ENCODE results near the gene CHMP2B. TPM values are rescaled to one million over a fixed set of nuclear protein-coding genes. Genes with fewer than 3 reads are reported as not detected.

CHMP2B gene
- total and polyA plus RNA-seq, 9 of the 15 experiments (the other 6 are each of a cell fraction or from before 2014, with no cell fraction given), result 7.4 to 17.7 (median 10.6) TPM

GRCh38 chr3:87288446-87288845, 61.3 kb downstream of the CHMP2B start:
- Histone ChIP-seq H2AFZ (ENCODE audit: low read depth, low read length) (0 out of 2 replicates have a peak overlapping the region, but pooled peaks have one; percentile 59), H3K27ac (ENCODE audit: extremely low read depth, low read depth, low read length) (no peak overlapping the region), H3K9me3 (replicated peaks; ENCODE audit: control insufficient read depth, insufficient read depth, low read depth, low read length) (no peaks in the 10 kb centered on the region), H3K9ac (ENCODE audit: insufficient read depth in 1 of 2, low read depth in 2 of 2, low read length in 2 of 2) (no peak overlapping the region), H3K79me2 (ENCODE audit: control insufficient read depth, insufficient read depth, low read length) (no peaks in the 10 kb centered on the region), H3K4me2 (ENCODE audit: insufficient read depth, low read length) (no peak overlapping the region), H3K27me3 (ENCODE audit: control insufficient read depth in 2 of 2, insufficient read depth in 2 of 2, low read length in 2 of 2) (no peaks in the 10 kb centered on the region), H4K20me1 (replicated peaks; ENCODE audit: control insufficient read depth, insufficient read depth, low read length) (no peaks in the 10 kb centered on the region), H3K36me3 (ENCODE audit: control insufficient read depth, insufficient read depth, low read length) (no peaks in the 10 kb centered on the region), H3K4me3 (no peak overlapping the region), H3K4me1 (replicated peaks in 1 of 2; ENCODE audit: control insufficient read depth in 2 of 2, insufficient read depth in 2 of 2, low read length in 2 of 2) (no peaks in the 10 kb centered on the region), H3K9me1 (ENCODE audit: control insufficient read depth, insufficient read depth, low read length) (no peaks in the 10 kb centered on the region)
- POLR2A ChIA-PET, result no interaction called here
- CTCF ChIA-PET (ENCODE audit: low intra/inter-chr PET ratio), result no interaction called here
- intact Hi-C loops (cut with micrococcal nuclease) (no loop called here), in situ Hi-C loops (cut with MboI) (no loop called here)
- no TSS peak for BruUV-seq (replicated peaks)
- TF ChIP-seq UBTF (IDR thresholded peaks at IDR 0.05; ENCODE audit: borderline replicate concordance in 1 of 2, low read depth in 2 of 2, low read length in 2 of 2) (no peak), SPI1 (IDR thresholded peaks at IDR 0.05; ENCODE audit: borderline replicate concordance, low read depth, low read length) (peak; percentile 59; the same call in 1 of the 2 replicates)
- 7% methylated on average over 4 of the region's 8 CpGs for WGBS (ENCODE audit: insufficient coverage, low coverage, missing lambda C conversion rate)
- FAIRE-seq, result no peak
- ATAC-seq, result no peak
- DNase-seq (ENCODE audit: extremely low read depth in 1 of 4, low spot score in 3 of 4), result peak in 1 of 4 experiments; percentile 9

Data from K562 (cell line).